UCSD-AML1 (cell line): ENCODE data around the gene ECHDC3.
"Not testable (repeated sequence)": the region's sequence is repeated elsewhere in the genome, so short reads cannot be mapped to it uniquely, and the experiment has no call there.

Experiments
- DNase-seq: peaks from one replicate; lab custom pipeline; 2025; ENCODE audit not compliant: unreplicated experiment; lab: John Stamatoyannopoulos, UW

Gene ECHDC3

DNA sequence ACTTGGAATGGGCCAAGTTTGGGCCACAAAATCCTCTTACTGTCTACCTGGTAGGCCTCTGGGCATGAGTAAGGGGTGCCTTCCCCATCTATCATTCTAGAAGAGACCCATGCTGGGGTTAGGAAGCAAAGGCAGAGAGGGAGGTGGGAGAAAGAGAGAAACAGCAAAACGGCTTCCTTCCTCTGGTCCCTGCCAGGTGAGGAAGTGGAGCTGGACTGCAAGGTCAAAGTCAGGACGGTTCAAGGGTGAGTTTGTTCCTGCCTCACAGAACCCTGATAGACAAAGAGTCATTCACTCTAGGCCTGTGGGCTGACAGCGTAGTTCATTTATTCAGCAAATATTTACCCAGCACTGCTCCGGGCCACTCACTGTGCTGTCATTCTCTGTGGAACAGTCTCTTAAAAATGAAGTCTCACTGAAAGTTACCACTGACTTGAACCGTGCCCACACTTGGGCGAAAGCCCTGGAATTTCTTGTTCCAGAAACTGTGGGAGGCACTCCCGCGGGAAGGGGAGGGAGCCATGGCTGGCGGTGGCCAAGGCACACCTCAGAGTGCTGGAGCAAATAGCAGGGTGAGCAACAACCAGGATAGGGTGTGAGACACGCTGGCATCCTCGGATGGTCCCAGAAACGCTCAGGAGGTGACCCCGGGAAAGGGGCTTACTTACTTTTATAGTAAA lies 26.2 kb upstream of the ECHDC3 start:
- no peak for DNase-seq

DNA sequence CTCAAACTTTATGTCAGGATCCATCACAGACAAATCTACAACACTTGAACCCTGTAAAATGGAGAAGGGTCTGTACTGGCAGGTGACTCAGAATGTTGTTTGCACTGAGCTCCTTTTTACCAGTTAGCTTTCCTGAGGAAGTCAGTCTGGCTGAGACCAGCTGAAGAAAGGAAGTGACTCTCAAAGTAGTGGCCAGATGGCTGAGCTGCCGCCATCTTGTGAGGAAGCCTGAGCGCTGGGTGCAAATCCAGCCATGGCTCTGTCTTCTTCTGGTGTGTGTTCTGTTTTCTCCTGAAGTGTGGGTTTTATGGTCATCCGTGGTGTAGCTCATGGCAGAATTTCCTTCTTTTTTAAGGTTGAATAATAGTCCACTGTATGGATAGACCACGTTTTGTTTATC lies 25.5 kb upstream of the ECHDC3 start:
- DNase-seq: no peak

DNA sequence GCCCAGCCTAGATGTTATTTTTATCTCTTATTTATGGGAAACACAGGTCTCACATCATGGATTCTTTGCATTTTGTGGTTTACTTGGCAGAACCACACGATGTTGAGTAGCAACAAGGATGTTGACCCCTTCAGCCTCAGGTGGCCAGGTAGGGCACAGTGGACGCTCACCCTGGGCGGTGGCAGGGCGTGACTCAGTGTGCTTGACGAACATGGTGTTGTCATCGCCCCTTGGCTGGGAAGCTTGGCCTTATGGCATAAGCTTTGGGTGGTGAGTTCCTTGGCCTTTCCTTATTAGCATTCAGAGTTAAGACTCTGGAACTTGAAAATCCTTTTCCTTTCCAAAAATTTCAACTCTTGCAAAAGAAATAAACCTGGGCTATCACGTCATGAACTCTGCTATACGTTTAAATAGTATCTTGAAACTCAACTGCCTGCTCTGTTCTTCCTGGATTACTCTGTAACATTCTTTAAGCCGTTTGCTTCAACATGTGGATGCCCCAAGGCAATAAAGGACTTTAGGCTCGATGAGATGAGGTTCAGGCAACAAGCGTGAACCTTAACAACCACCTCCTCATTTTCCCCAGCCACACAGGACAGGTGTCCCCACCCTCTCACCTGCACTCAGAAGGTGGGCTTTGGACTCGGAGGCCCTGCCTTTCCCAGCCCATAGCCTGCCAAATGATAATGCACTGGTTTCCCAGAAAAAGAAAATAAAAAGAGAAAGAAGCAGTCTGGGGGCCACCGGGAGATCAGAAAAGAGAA lies 22.5 kb upstream of the ECHDC3 start:
- DNase-seq: no peak

DNA sequence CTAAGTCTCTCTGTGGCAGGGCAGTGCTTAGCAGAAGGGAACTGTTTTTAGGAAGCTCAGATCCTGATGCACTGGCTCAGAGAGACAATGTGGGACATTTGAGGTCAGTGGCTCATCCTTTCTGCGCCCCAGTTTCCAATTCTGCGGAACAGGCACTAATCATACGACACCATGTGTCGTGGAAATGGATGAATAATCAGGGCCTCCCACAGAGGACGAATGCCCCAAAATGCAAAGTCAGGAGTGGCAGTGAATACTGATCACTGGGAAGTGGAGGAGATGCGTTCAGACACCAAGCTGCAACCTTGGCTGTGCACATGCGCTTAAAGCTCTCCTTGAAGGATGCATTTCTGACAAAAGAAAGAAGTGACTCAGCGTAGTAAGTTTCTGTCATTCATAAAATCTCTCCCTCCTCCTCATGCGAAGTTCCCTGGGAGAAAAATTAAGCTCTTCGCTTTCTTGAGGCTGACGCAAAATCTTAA lies 21.9 kb upstream of the ECHDC3 start:
- DNase-seq: no peak

DNA sequence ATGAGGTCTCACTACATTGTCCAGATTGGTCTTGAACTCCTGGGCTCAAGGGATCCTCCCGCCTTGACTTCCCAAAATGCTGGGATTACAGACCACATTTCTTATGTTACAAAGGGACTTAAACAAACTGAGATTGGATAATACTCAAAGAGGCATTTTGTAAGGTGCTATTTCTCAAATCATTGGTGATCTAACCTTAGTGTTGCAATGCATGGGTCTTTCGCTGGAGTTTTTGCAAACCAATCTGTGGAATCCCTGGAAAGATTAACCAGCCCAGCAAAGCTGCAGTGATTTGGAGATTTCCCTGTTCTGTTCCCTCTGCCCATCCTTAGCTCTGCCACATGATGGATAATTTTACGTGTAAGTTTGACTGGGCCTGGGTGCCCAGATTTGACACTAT lies 20.4 kb upstream of the ECHDC3 start:
- DNase-seq: no peak

DNA sequence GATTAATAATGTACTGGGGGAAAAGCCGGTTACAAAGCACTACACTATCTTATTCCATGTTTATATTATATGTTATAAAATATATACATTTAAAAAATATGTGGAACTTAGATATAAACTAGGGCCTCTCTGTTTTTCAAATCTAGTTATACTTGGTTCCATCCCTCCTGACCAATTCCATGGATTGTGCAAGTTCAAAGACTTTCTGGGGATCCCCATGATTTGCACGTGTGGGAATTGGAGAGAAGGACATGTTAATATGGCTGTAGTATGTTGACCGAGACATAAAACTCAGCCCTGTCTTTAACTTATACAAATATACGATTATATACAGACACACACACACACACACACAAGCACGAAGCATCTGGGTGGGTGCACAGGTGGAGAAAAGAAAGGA lies 18.8 kb upstream of the ECHDC3 start:
- DNase-seq: no peak

DNA sequence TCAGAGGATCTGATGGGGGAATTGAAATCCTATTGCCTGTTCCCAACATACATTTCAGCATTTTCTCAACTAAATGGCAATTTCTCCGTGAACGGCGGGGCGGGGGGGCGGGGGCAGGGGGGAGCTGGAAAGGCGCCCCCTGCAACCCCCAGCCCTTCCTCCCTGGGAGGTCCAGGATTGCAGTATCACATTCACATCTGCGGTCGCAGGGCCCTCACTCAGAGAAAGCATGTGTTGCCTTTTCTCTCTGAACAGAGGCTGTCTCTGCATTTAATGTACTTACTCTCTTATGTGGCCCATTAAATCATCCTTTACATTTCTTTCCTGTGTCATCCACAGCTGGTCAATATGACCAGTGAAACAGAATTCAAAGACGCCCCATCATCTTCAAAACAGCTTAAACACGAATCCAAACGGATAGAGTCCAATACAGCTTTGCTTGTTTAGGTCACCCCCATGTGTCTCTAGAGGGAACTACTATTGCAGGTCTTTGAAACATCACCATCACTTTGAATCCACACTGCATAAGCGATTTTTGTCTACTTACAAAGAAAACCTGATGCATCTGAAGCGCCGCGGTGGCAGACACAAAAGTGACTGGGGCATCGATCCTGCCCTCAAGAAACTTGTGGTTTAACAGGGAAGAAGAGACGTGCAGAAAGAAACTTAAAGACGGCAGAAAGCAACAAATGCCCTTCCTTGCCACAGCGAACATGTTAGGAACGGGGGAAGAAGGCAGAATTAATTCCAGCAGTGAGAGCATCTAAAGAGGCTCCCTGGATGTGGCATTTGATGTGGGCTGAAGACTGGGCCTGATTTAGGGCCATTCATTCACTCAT lies 17.0 kb upstream of the ECHDC3 start:
- no peak for DNase-seq

DNA sequence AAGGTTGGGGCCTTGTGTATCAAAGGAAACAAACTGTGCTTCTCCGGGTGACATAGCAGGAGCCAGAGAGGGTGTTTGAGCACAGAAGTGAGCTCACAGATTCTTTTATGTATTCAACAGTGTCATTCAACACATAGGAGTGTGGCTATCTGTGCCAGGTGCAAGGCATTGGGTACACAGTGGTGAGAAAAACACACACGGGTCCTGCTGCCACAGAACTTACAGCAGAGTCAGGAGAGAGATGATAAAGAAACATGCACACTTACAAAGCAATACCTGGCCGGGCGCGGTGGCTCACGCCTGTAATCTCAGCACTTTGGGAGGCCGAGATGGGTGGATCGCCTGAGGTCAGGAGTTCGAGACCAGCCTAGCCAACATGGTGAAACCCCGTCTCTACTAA lies 16.3 kb upstream of the ECHDC3 start:
- no peak for DNase-seq

DNA sequence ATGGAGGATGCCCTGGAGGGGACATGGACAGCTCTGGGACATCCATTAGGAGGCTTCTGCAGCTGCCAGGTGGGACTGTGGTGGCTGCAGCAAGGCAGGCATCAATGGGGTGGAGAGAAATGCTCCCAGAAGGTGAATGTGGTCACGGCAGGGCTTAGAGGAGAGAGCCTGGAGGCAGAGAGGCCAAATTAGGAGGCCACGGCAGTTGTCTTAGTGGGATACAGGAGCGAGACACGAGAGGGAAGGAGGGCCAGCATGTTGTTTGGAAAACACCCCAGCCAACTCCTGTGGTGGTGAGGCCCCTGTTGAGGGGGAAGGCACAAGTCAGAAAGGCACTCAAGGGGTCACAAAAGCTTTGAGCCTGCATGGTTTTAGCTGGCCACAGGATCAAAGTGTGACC lies 14.6 kb upstream of the ECHDC3 start:
- DNase-seq: no peak

DNA sequence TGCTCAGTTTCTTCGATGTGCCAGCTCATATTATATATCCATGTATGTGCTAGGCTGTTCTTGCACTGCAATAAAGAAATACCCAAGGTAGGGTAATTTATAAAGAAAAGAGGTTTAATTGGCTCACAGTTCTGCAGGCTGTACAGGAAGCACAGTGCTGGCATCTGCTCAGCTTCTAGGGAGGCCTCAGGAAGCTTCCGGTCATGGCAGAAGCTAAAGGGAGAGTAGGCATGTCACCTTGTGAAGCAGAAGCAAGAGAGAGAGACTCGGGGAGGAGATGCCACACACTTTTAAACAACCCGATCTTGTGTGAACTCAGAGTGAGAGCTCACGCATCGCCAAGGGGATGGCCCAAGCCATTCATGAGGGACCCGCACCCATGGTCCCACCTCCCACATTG lies 13.8 kb upstream of the ECHDC3 start:
- no peak for DNase-seq

DNA sequence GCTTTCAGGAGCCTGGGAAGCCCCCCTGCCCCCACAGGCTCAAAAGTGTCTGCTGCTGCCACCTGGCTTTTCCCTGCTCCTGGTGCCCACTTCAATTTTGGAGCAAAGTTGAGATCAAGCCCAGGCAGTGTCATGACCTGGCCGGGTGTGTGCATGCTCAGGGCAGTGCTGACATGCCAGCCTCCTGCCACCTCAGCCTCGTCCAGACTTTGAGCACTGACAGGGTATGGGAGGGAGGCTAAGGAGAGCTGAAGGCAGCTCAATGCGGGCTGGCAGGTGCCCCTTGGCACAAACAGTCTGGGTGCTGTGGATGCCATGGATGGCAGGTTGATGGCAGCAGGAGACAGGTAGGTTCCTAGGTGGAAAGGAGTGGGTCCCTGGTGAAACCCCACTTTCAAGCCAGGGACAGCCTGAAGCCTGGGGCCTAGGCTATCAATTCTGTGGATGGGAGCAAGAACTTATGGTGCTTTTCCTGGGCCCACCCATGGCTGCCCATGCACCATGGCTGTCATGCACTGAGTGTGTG lies 12.3 kb upstream of the ECHDC3 start:
- no peak for DNase-seq

DNA sequence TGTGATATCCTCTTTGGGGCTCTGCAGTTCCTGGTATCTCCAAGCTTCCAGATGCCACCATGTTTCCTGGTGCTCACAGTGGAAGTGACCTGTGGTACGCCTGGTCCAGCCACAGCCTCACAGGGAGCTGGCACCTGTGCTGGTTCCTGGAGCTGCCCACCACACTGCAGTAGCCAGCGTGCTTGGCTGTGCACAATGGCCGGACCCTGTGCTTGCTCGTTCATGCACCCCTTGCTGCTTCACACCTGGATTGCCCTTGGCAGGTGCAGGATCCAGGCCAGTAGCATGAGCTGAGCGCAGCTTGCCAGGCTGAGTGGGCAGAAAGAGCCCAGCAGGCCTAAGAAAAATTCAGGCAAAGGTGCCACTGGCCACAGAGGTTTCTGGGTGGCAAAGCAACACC lies 11.4 kb upstream of the ECHDC3 start:
- DNase-seq: no peak

DNA sequence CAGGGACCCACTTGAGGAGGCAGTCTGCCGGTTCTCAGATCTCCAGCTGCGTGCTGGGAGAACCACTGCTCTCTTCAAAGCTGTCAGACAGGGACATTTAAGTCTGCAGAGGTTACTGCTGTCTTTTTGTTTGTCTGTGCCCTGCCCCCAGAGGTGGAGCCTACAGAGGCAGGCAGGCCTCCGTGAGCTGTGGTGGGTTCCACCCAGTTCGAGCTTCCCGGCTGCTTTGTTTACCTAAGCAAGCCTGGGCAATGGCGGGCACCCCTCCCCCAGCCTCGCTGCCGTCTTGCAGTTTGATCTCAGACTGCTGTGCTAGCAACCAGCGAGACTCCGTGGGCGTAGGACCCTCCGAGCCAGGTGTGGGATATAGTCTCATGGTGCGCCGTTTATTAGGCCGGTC lies 5.4 kb upstream of the ECHDC3 start:
- DNase-seq: not testable (repeated sequence)

DNA sequence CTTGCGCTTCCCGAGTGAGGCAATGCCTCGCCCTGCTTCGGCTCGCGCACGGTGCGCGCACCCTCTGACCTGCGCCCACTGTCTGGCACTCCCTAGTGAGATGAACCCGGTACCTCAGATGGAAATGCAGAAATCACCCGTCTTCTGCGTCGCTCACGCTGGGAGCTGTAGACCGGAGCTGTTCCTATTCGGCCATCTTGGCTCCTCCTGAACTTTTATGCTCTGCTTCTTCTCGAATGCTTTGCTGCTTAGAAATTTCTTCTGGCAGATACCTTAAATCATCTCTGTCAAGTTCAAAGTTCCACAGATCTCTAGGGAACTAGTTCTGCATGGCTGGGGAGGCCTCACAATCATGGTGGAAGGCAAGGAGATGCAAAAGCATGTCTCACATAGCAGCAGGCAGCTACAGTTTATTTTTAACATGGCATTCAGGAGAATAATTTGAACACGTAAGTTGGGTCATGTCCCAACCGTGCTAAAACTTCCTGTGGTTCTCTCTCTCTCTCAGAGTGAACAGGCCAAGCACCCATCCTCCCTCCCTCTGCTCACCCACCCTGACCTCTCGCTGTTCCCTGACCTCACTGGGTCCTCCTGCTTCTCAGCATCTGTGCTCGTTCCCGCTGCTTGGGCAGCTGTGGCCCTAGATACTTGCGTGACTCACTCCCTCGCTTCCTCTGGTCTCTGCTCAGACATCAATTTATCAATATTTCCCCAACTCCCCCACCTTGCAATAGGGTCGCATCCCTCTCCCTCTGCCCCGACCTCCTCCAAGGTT lies 4.7 kb upstream of the ECHDC3 start:
- DNase-seq: not testable (repeated sequence)

DNA sequence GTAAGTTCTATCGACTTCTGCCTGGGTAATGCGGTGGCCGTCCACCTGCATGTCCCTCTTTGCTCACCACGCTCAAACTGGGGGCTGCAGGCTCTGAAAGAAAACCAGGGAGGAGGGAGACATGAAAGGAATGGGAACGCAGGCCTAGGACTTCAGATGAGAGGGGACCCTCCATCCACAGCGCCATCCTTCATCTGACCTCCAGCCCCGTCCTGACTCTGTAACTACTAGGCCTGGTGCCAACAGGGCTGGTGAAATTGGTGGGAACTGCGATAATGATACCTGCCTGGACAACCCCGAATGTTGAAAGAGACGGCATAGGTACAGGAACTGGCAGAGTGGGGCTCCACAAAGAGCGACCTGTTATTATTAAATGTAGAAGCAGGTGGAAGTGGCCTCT lies 1.3 kb upstream of the ECHDC3 start:
- no peak for DNase-seq

DNA sequence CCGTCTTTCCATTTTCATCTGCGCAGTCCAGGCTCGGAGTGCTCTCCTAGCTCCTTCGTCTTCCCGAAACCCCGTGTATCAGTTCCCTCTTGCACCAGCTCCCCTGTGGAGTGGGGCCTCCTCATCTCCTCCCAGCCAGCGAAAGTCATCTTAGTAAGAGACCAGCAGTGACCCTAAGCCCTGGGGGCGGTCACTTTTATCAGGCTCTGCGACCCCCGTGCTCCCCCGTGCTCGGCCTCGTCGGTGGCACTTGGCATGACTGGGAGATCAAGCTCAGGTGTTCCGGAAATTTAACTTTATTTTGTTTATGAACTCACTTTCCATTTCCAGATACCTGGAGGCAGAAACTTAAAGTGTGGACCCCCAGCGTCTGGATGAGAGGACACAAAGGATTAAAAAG lies 574 bp upstream of the ECHDC3 start:
- no peak for DNase-seq

DNA sequence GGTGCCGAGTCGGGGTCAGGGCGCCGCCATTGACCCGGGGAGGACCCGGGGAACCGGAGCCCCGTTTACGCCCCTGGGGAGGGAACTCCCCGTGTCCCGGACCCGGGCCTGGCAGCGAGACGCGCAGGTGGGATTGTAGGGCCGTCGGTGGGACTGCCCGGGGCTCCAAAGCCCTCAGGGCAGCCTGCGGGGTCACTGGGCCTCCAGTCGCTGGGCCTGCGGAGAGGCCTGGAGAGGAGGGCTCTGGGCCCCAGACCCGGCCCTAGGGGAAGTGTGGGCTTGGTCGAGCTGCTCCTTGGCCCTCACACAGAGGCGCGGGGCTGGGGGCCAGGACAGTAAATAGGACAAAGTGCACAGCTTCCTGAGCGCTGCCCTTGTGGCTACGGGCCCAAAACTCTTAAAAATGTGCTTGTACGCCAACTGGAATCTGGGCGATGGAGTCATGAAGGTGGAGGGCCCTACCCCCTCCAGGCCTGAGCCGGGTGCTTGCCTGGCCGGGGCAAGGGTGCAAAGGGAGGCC lies 657 bp downstream of the ECHDC3 start:
- no peak for DNase-seq

DNA sequence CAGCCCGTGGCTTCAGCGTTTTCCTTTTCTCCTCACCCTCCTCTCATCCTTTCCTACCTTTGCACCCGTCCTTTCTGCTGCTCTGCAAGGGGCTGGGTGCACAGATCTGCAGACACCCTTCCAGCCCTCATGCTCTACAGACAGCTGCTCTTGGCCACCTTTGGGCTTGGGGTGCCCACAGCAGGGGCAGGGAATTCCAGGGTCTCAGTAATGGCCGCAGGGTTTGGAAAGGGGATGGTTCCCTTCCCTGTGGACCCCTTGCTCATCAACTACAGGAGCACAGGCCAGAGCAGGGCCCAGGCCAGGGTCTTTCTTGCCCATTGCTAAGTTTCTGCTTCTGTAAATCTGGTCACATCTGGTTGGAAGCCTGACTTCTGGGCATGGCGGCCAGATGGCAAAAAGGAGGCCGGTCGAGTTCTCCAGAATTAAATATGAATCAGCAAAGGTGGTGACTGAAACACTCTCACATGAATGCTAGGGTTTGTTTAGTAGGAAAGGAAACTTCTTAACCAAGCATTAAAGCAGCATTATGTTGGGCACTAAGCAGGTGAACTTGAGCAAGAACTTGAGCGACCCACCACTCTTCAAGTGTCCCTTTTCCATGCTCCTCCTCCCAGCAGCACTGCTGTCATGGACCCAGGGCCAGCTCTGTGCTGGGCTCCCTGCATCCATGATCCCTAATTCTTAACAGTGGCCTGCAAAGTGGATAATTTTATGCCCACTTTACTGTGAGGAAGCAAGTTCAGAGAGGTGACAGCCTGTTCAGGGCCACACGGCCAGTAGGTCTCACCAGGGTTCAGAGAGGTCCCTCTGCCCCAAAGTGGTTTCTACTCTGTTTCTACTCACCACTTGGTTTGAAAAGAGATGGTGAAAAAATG lies 1.5 kb downstream of the ECHDC3 start:
- DNase-seq: no peak

DNA sequence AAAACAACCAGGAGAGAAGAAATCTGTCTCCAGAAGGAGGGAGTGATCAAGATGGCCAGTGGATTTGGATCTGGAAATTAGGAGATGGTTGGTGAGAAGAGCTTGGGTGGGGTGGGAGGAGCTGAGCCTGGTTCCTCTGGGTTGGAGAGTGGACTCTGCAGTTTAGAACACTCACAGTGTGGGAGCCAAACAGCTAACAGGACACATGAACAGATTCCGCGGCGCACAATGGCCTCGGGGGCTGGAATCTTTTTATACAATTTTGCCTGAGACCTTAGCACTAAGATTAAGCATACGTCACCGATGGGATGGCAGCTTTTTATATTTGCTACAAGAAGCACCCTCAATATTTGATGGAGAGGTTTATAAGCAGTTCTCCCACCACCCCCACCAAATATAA lies 2.9 kb downstream of the ECHDC3 start:
- no peak for DNase-seq
